CD14-positive monocyte (primary cell): ENCODE measurements around the gene GDI2. TPM values are rescaled to one million over a fixed set of nuclear protein-coding genes. Genes with fewer than 3 reads are reported as not detected.

Experiments used
- DNase-seq, 3 donors: peaks; one replicate each; pipeline ENCODE4 v3.0.0-alpha.2; 2011 to 2022
- H2AFZ ChIP-seq: 2 replicates; pipeline ENCODE4 v1.6.0; 2012; ENCODE audit warnings: mild to moderate bottlenecking, low read depth, low read length, inconsistent platforms; ENCODE audit not compliant: insufficient read depth, poor library complexity, severe bottlenecking
- H3K27ac ChIP-seq, 2 donors: 1 replicate in 1 of 2; 2 replicates in 1 of 2; pipeline ENCODE4 v1.5.1; 2012 to 2013; ENCODE audit warnings: low read length in 2 of 2, control low read depth in 1 of 2, inconsistent platforms in 1 of 2, low read depth in 1 of 2, mild to moderate bottlenecking in 1 of 2
- H3K27me3 ChIP-seq, 2 donors: one replicate each; pipeline versions ENCODE4 v1.6.0 to v1.6.1; 2011 to 2013; ENCODE audit warnings: low read length in 2 of 2; ENCODE audit not compliant: control insufficient read depth in 2 of 2, insufficient read depth in 2 of 2
- H3K36me3 ChIP-seq, 2 donors: replicated peaks in 1 of 2; 1 replicate in 1 of 2; 2 replicates in 1 of 2; pipeline versions ENCODE4 v1.5.1 to v1.6.1; 2012 to 2013; ENCODE audit warnings: low read length in 2 of 2, control low read depth in 1 of 2, inconsistent platforms in 1 of 2, mild to moderate bottlenecking in 1 of 2; ENCODE audit not compliant: insufficient read depth in 2 of 2, control insufficient read depth in 1 of 2
- H3K4me1 ChIP-seq, 2 donors: 1 replicate in 1 of 2; 2 replicates in 1 of 2; pipeline versions ENCODE4 v1.5.1 to v1.6.1; 2012 to 2013; ENCODE audit warnings: low read length in 2 of 2, control low read depth in 1 of 2, inconsistent platforms in 1 of 2, mild to moderate bottlenecking in 1 of 2, moderate library complexity in 1 of 2; ENCODE audit not compliant: insufficient read depth in 2 of 2, control insufficient read depth in 1 of 2
- H3K4me2 ChIP-seq: replicated peaks from 2 replicates; pipeline ENCODE3; 2012; ENCODE audit warnings: low read length, moderate library complexity, mild to moderate bottlenecking; ENCODE audit not compliant: poor library complexity, severe bottlenecking; ENCODE audit errors: extremely low read depth
- H3K4me3 ChIP-seq, 3 experiments: fragments of 200-600 bp in 1 of 3; sonication (generic) in 1 of 3; replicated peaks in 1 of 3; 1 replicate in 2 of 3; 2 replicates in 1 of 3; pipeline ENCODE4 v1.5.1; 2011 to 2013; ENCODE audit warnings: low read length in 3 of 3, mild to moderate bottlenecking in 3 of 3, control low read depth in 2 of 3, low read depth in 2 of 3, inconsistent platforms in 1 of 3, moderate library complexity in 1 of 3
- H3K79me2 ChIP-seq: 2 replicates; pipeline ENCODE4 v1.6.0; 2012; ENCODE audit warnings: mild to moderate bottlenecking, control low read depth, inconsistent platforms, low read length, moderate library complexity; ENCODE audit not compliant: insufficient read depth
- H3K9ac ChIP-seq: 2 replicates; pipeline ENCODE4 v1.6.0; 2017; ENCODE audit warnings: low read length, mild to moderate bottlenecking; ENCODE audit not compliant: insufficient read depth, poor library complexity, severe bottlenecking
- H3K9me3 ChIP-seq, 2 donors: replicated peaks in 1 of 2; 1 replicate in 1 of 2; 2 replicates in 1 of 2; pipeline versions ENCODE4 v1.5.1 to v1.6.1; 2012 to 2013; ENCODE audit warnings: low read length in 2 of 2, control low read depth in 1 of 2; ENCODE audit not compliant: control insufficient read depth in 1 of 2, insufficient read depth in 1 of 2
- H4K20me1 ChIP-seq: 2 replicates; pipeline ENCODE4 v1.6.0; 2012; ENCODE audit warnings: mild to moderate bottlenecking, low read length, control low read depth, moderate library complexity; ENCODE audit not compliant: insufficient read depth
- H3K27ac Mint-ChIP-seq, 7 donors: one replicate each; pipeline ENCODE4 v1.8.0; 2020; ENCODE audit warnings: mild to moderate bottlenecking in 7 of 7, mixed read lengths in 7 of 7, moderate library complexity in 6 of 7, inconsistent platforms in 2 of 7
- H3K27me3 Mint-ChIP-seq, 3 donors: one replicate each; pipeline ENCODE4 v1.8.0; 2021 to 2022; ENCODE audit warnings: low read depth in 3 of 3, mild to moderate bottlenecking in 3 of 3, mixed read lengths in 3 of 3, moderate library complexity in 3 of 3, inconsistent platforms in 1 of 3
- H3K36me3 Mint-ChIP-seq, 2 donors: one replicate each; pipeline ENCODE4 v1.8.0; 2020; ENCODE audit warnings: mixed read lengths in 2 of 2, inconsistent platforms in 1 of 2, mild to moderate bottlenecking in 1 of 2
- H3K4me1 Mint-ChIP-seq: one replicate; pipeline ENCODE4 v1.8.0; 2020; ENCODE audit warnings: mild to moderate bottlenecking, mixed read lengths
- H3K4me3 Mint-ChIP-seq, 2 donors: one replicate each; pipeline ENCODE4 v1.8.0; 2020; ENCODE audit warnings: mild to moderate bottlenecking in 2 of 2, mixed read lengths in 2 of 2, moderate library complexity in 1 of 2
- H3K9me3 Mint-ChIP-seq, 7 donors: one replicate each; pipeline ENCODE4 v1.8.0; 2020 to 2022; ENCODE audit warnings: mixed read lengths in 7 of 7, mild to moderate bottlenecking in 6 of 7, moderate library complexity in 6 of 7, inconsistent platforms in 2 of 7
- WGBS: methylation state at CpG from one replicate; pipeline ENCODE4 v1.1.5; 2013; ENCODE audit warnings: missing lambda C conversion rate; ENCODE audit not compliant: insufficient coverage; 5-methylcytosine and 5-hydroxymethylcytosine counted together
- intact Hi-C, 2 donors: fragments of 100-400 bp; cut with micrococcal nuclease; formaldehyde crosslinking; loops; one replicate each; pipeline versions ENCODE4 v1.15.0 to v1.15.1; 2023
- polyA plus RNA-seq, 3 donors: library from polyadenylated mRNA; depleted of rRNA in 1 of 3; unstranded in 2 of 3; stranded (reverse) in 1 of 3; fragments of 300-500 nt in 2 of 3; fragments of >200 nt in 1 of 3; fragmentation: Illumina TruSeq in 2 of 3; gene quantifications; 1 replicate in 2 of 3; 2 replicates in 1 of 3; pipeline ENCODE4 v1.2.3, GENCODE V29; 2012 to 2021
- TF ChIP-seq, protein P1 (sequence below): fragments of 200-600 bp; IDR thresholded peaks from one replicate; pipeline ENCODE4 v1.8.0; 2022; ENCODE audit warnings: antibody characterized with exemption, mild to moderate bottlenecking

Gene GDI2
- polyA plus RNA-seq, 3 donors = 100 to 320 (median 316) TPM

- Histone ChIP-seq H3K4me2 (no peak overlapping the region), H3K79me2 (peaks cover 23% of the 10 kb centered on the region), H3K9me3 (no peaks in the 10 kb centered on the region), H3K4me1 (no peaks in the 10 kb centered on the region), H3K9ac (no peak overlapping the region), H3K27ac (peak overlapping the region in 1 of 2 donors; percentile 18), H4K20me1 (peaks cover 85% of the 10 kb centered on the region), H3K27me3 (no peaks in the 10 kb centered on the region), H2AFZ (no peak overlapping the region), H3K36me3 (peaks cover 87 to 96% of the 10 kb centered on the region in 2 donors), H3K4me3 (no peak overlapping the region)
- peaks cover 0 to 1% (median 0%) of the 10 kb centered on the region in 3 donors for H3K27me3 Mint-ChIP-seq
- intact Hi-C loops = no loop called here
- peaks cover 67 to 75% of the 10 kb centered on the region in 2 donors for H3K36me3 Mint-ChIP-seq
- TF ChIP-seq, protein P1, sequence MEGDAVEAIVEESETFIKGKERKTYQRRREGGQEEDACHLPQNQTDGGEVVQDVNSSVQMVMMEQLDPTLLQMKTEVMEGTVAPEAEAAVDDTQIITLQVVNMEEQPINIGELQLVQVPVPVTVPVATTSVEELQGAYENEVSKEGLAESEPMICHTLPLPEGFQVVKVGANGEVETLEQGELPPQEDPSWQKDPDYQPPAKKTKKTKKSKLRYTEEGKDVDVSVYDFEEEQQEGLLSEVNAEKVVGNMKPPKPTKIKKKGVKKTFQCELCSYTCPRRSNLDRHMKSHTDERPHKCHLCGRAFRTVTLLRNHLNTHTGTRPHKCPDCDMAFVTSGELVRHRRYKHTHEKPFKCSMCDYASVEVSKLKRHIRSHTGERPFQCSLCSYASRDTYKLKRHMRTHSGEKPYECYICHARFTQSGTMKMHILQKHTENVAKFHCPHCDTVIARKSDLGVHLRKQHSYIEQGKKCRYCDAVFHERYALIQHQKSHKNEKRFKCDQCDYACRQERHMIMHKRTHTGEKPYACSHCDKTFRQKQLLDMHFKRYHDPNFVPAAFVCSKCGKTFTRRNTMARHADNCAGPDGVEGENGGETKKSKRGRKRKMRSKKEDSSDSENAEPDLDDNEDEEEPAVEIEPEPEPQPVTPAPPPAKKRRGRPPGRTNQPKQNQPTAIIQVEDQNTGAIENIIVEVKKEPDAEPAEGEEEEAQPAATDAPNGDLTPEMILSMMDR = no peak
- H3K4me3 Mint-ChIP-seq = no peak overlapping the region
- H3K27ac Mint-ChIP-seq = peak overlapping the region in 1 of 7 donors; percentile 57
- DNase-seq = no peak
- 100% methylated on average over 2 of the region's 2 CpGs for WGBS
- H3K9me3 Mint-ChIP-seq = no peaks in the 10 kb centered on the region
- H3K4me1 Mint-ChIP-seq = no peaks in the 10 kb centered on the region
Measured at GRCh38 chr10:5766189-5766588, 47.0 kb downstream of the GDI2 start.

DNA sequence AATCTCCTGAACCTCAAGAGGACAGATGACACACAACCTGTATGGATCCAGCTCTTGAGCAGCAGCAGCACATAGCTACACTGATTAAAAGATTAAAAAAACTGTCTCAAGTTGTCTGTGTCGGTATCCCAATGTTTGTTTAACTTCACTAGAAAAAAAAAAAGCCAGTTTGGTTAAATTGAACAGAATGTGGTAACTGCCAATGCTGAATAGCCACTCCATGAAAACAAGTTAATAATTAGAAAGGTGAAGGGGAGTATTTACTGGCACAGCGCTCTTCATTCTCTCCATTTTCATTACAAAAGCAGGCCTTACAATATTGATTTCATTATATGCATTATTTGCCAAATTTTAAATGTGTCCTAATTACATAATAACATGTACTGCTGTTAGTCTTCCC is 47.6 kb downstream of the GDI2 start:
- Histone ChIP-seq H4K20me1 (peaks cover 82% of the 10 kb centered on the region), H3K9ac (no peak overlapping the region), H3K4me2 (no peak overlapping the region), H3K4me1 (no peaks in the 10 kb centered on the region), H3K4me3 (no peak overlapping the region), H3K27me3 (no peaks in the 10 kb centered on the region), H3K9me3 (no peaks in the 10 kb centered on the region), H3K36me3 (peaks cover 91 to 98% of the 10 kb centered on the region in 2 donors), H3K27ac (peak overlapping the region in 1 of 2 donors; percentile 18), H2AFZ (no peak overlapping the region), H3K79me2 (peaks cover 19% of the 10 kb centered on the region)
- no peaks in the 10 kb centered on the region for H3K9me3 Mint-ChIP-seq
- no CpG with 5 or more reads among the region's 2 CpGs for whole genome bisulfite sequencing
- no peak overlapping the region for H3K27ac Mint-ChIP-seq
- DNase-seq = no peak
- H3K4me3 Mint-ChIP-seq = no peak overlapping the region
- H3K27me3 Mint-ChIP-seq = peaks cover 0 to 1% (median 0%) of the 10 kb centered on the region in 3 donors
- intact Hi-C loops = no loop called here
- H3K4me1 Mint-ChIP-seq = no peaks in the 10 kb centered on the region
- H3K36me3 Mint-ChIP-seq = peaks cover 71 to 80% of the 10 kb centered on the region in 2 donors
- TF ChIP-seq, protein P1 = no peak
